HepG2 (cell line): ENCODE data around the gene RPL35. TPM values are rescaled to one million over a fixed set of nuclear protein-coding genes. Genes with fewer than 3 reads are reported as not detected.
A peak's percentile ranks its signal among the peaks of the same experiment; 100 is the strongest.

Source experiments
- HOXA3 ChIP-seq: sonication (generic); formaldehyde crosslinking; IDR thresholded peaks from 2 replicates; pipeline ENCODE4 v1.5.0; 2020; ENCODE audit warnings: missing genetic modification reagents
- KDM5A ChIP-seq: fragments of 200-600 bp; sonication (generic); IDR thresholded peaks from 2 replicates; pipeline ENCODE4 v1.7.0; 2018; ENCODE audit warnings: antibody characterized with exemption, mild to moderate bottlenecking, low read length, borderline replicate concordance
- KDM5B ChIP-seq: sonication (generic); formaldehyde crosslinking; IDR thresholded peaks from 2 replicates; pipeline ENCODE4 v1.4.0; 2020; ENCODE audit warnings: missing genetic modification reagents, mild to moderate bottlenecking, borderline replicate concordance
- SIN3A ChIP-seq: IDR thresholded peaks from 2 replicates; pipeline ENCODE4 v1.6.1; 2011; ENCODE audit warnings: low read depth, mild to moderate bottlenecking, control low read depth, low read length, borderline replicate concordance
- SOX5 ChIP-seq: IDR thresholded peaks from 2 replicates; pipeline ENCODE4 v1.6.1; 2016; ENCODE audit warnings: borderline replicate concordance
- TEAD2 ChIP-seq: sonication (generic); formaldehyde crosslinking; IDR thresholded peaks from 2 replicates; pipeline ENCODE4 v1.9.0; 2021; ENCODE audit warnings: missing genetic modification reagents
- TEAD3 ChIP-seq: optimal IDR thresholded peaks from 2 replicates; pipeline ENCODE3; 2016; ENCODE audit warnings: borderline replicate concordance
- ZMYM4 ChIP-seq: sonication (generic); formaldehyde crosslinking; IDR thresholded peaks from 2 replicates; pipeline ENCODE4 v1.8.1; 2023; ENCODE audit warnings: mild to moderate bottlenecking, missing genetic modification reagents
- ZNF280D ChIP-seq: sonication (generic); formaldehyde crosslinking; IDR thresholded peaks from 2 replicates; pipeline ENCODE4 v1.5.1; 2020; ENCODE audit warnings: mild to moderate bottlenecking, missing genetic modification reagents
- ZNF34 ChIP-seq: sonication (generic); formaldehyde crosslinking; IDR thresholded peaks from 2 replicates; pipeline ENCODE4 v1.4.0; 2020; ENCODE audit warnings: mild to moderate bottlenecking, missing genetic modification reagents, borderline replicate concordance
- ZNF761 ChIP-seq: sonication (generic); formaldehyde crosslinking; conservative IDR thresholded peaks from 2 replicates; pipeline ENCODE4 v1.4.0; 2020; ENCODE audit warnings: mild to moderate bottlenecking, missing genetic modification reagents
- polyA plus RNA-seq, 8 experiments: library from polyadenylated mRNA; depleted of rRNA in 3 of 8; stranded (reverse) in 7 of 8; unstranded in 1 of 8; fragments of >200 nt; fragmentation: Illumina TruSeq in 4 of 8; extraction: Trizol in 4 of 8; gene quantifications; 2 replicates each; pipeline versions ENCODE4 v1.2.1 to v1.2.3, GENCODE V29; 2011 to 2016; ENCODE audit warnings: low read depth in 4 of 8, missing spikeins in 1 of 8, mixed read lengths in 1 of 8; ENCODE audit not compliant: insufficient read depth in 1 of 8
- total RNA-seq, 5 experiments: library from RNA; depleted of rRNA; stranded (reverse); fragments of >200 nt; fragmentation: Illumina TruSeq; extraction: Trizol; gene quantifications; 2 replicates each; pipeline ENCODE4 v1.2.3, GENCODE V29; 2016; ENCODE audit warnings: low read depth in 1 of 5
- TF ChIP-seq, protein P1 (sequence below): sonication (generic); formaldehyde crosslinking; IDR thresholded peaks from 2 replicates; pipeline ENCODE4 v1.4.0; 2020; ENCODE audit warnings: missing genetic modification reagents, borderline replicate concordance
- TF ChIP-seq, protein P2 (sequence below): sonication (generic); formaldehyde crosslinking; IDR thresholded peaks from 2 replicates; pipeline ENCODE4 v1.5.0; 2020; ENCODE audit warnings: mild to moderate bottlenecking, missing genetic modification reagents
- TF ChIP-seq, protein P3 (sequence below): IDR thresholded peaks from 2 replicates; pipeline ENCODE4 v1.6.1; 2016; ENCODE audit warnings: mild to moderate bottlenecking, missing biosample characterization, missing genetic modification reagents

Gene RPL35
- total and polyA plus RNA-seq, 2 of the 13 experiments (the other 11 are each of a cell fraction or from before 2014, with no cell fraction given) = 2,153 to 2,935 TPM

DNA sequence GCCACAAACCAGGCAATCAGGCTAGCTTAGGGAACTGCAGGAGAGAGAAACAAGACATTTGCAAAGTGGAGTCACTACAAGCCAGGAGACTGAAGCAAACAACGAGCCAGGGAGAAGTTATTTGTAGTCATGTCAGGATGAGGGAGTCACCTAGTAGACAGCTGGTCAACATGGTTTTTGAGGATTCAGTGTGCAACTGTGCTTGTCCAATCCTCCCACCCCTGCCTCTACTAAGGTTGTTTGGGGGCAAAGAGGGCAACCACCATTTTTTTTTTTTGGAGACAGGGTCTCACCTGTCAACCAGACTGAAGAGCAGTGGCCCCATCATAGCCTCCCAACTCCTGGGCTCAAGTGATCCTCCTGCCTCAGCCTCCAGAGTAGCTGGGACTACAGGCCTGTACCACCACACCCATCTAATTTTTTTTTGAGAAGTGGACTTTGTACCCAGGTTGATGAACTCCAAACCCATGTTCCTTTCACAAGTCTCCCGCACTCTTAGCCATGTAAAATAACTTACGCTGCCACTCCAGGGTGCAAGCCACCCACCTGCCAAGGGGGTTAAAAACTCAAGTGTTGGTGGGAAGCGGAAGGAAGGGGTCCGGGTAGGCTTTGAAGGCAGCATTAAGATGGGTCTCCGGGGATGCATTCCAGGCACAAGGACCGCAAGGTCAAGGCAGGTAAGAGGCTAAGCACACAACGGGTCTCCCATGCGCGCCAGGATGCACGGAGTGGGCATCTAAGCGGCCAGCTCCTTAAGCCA lies 995 bp downstream of the RPL35 start (continued):
- TF ChIP-seq, protein P1, sequence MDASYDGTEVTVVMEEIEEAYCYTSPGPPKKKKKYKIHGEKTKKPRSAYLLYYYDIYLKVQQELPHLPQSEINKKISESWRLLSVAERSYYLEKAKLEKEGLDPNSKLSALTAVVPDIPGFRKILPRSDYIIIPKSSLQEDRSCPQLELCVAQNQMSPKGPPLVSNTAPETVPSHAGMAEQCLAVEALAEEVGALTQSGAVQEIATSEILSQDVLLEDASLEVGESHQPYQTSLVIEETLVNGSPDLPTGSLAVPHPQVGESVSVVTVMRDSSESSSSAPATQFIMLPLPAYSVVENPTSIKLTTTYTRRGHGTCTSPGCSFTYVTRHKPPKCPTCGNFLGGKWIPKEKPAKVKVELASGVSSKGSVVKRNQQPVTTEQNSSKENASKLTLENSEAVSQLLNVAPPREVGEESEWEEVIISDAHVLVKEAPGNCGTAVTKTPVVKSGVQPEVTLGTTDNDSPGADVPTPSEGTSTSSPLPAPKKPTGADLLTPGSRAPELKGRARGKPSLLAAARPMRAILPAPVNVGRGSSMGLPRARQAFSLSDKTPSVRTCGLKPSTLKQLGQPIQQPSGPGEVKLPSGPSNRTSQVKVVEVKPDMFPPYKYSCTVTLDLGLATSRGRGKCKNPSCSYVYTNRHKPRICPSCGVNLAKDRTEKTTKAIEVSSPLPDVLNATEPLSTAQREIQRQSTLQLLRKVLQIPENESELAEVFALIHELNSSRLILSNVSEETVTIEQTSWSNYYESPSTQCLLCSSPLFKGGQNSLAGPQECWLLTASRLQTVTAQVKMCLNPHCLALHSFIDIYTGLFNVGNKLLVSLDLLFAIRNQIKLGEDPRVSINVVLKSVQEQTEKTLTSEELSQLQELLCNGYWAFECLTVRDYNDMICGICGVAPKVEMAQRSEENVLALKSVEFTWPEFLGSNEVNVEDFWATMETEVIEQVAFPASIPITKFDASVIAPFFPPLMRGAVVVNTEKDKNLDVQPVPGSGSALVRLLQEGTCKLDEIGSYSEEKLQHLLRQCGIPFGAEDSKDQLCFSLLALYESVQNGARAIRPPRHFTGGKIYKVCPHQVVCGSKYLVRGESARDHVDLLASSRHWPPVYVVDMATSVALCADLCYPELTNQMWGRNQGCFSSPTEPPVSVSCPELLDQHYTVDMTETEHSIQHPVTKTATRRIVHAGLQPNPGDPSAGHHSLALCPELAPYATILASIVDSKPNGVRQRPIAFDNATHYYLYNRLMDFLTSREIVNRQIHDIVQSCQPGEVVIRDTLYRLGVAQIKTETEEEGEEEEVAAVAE (CRISPR knock-in tag) = 0 out of 2 replicates have a peak, but pooled peaks have one; percentile 5
- TF ChIP-seq ZNF761 (CRISPR knock-in tag) (peak; percentile 15; the same call in 1 of the 2 replicates), KDM5A (0 out of 2 replicates have a peak, but pooled peaks have one; percentile 21), TEAD3 (CRISPR knock-in tag) (peak; percentile 11), ZNF280D (CRISPR knock-in tag) (no peak; the same call in 1 of the 2 replicates), ZNF34 (CRISPR knock-in tag) (no peak), SOX5 (CRISPR knock-in tag) (0 out of 2 replicates have a peak, but pooled peaks have one; percentile 16), HOXA3 (no peak), TEAD2 (CRISPR knock-in tag) (no peak), ZMYM4 (no peak), SIN3A (peak; percentile 25; the same call in 1 of the 2 replicates), KDM5B (peak; percentile 13; the same call in 1 of the 2 replicates)
- TF ChIP-seq, protein P2, sequence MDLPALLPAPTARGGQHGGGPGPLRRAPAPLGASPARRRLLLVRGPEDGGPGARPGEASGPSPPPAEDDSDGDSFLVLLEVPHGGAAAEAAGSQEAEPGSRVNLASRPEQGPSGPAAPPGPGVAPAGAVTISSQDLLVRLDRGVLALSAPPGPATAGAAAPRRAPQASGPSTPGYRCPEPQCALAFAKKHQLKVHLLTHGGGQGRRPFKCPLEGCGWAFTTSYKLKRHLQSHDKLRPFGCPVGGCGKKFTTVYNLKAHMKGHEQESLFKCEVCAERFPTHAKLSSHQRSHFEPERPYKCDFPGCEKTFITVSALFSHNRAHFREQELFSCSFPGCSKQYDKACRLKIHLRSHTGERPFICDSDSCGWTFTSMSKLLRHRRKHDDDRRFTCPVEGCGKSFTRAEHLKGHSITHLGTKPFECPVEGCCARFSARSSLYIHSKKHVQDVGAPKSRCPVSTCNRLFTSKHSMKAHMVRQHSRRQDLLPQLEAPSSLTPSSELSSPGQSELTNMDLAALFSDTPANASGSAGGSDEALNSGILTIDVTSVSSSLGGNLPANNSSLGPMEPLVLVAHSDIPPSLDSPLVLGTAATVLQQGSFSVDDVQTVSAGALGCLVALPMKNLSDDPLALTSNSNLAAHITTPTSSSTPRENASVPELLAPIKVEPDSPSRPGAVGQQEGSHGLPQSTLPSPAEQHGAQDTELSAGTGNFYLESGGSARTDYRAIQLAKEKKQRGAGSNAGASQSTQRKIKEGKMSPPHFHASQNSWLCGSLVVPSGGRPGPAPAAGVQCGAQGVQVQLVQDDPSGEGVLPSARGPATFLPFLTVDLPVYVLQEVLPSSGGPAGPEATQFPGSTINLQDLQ (CRISPR knock-in tag) = peak; percentile 4; the same call in 1 of the 2 replicates
- TF ChIP-seq, protein P3, sequence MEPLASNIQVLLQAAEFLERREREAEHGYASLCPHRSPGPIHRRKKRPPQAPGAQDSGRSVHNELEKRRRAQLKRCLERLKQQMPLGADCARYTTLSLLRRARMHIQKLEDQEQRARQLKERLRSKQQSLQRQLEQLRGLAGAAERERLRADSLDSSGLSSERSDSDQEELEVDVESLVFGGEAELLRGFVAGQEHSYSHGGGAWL = no peak
